ENCODE measurements around the gene FAM234A.

Gene FAM234A

DNA sequence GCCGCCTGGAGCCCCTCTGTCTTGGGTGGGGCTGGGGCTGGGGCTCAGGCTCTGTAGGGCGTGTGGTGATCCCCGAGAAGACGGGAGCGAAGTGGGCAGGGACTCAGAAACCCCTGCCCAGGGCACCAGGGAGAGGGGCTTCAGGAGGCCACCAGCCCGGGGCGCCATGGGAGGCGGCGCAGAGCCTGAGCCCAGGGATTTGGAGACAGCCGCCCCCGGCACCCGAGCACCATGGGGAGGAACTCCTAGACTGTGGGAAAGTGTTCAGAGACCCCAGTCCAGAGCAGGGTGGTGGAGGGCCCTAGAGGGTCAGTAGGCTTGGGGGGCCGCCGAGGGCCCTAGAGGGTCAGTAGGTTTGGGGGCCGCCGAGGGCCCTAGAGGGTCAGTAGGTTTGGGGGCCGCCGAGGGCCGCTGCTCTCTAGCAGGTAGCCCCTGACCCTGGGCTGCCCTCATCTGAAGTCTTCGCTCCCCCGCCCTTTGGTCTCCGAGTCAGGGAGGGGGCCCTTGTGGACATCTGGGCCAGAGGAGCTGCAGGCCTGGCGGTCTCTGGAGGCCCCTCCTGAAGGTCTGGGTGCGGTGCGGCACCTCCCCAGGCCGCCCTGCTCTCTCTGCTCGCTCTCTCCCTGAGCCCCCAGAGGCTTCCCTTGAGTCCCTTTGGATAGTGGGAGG lies 46.5 kb downstream of the FAM234A start:
- no peaks in the 10 kb centered on the region for H3K36me3 ChIP-seq (ENCODE audit: control insufficient read depth, insufficient read depth, low read length)
- no peak overlapping the region for H3K4me3 ChIP-seq (ENCODE audit: low read length)
- H3K4me1 ChIP-seq (ENCODE audit: control insufficient read depth, insufficient read depth, low read length), result no peaks in the 10 kb centered on the region
- peaks cover 4% of the 10 kb centered on the region for H3K27me3 ChIP-seq (ENCODE audit: control insufficient read depth, insufficient read depth, low read length)
- no peak overlapping the region for H3K27ac ChIP-seq (ENCODE audit: low read depth, low read length)
- no peak overlapping the region for H3K9ac ChIP-seq (ENCODE audit: low read length)

GRCh38 chr16:281660-282255 lies 47.1 kb downstream of the FAM234A start:
- Histone ChIP-seq H3K27me3 (ENCODE audit: control insufficient read depth, insufficient read depth, low read length) (peaks cover 4% of the 10 kb centered on the region), H3K4me1 (ENCODE audit: control insufficient read depth, insufficient read depth, low read length) (no peaks in the 10 kb centered on the region), H3K4me3 (ENCODE audit: low read length) (no peak overlapping the region), H3K27ac (ENCODE audit: low read depth, low read length) (no peak overlapping the region), H3K36me3 (ENCODE audit: control insufficient read depth, insufficient read depth, low read length) (no peaks in the 10 kb centered on the region), H3K9ac (ENCODE audit: low read length) (no peak overlapping the region)

DNA sequence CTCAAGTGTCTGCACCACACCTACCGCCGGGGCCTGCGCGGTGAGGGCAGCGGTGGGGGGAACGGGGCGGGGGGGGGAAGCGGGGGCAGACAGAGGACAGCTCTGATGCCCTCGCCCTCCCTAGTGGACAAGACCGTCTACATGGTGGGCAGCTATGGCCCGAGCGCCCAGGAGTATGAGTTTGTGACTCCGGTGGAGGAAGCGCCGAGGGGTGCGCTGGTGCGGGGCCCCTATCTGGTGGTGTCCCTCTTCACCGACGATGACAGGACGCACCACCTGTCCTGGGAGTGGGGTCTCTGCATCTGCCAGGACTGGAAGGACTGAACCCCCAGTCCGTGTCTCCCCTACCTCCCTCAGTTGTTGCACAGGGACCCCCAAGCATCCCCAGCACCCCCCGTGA lies 47.9 kb downstream of the FAM234A start:
- Histone ChIP-seq H3K9ac (ENCODE audit: low read length) (no peak overlapping the region), H3K27me3 (ENCODE audit: control insufficient read depth, insufficient read depth, low read length) (peaks cover 4% of the 10 kb centered on the region), H3K36me3 (ENCODE audit: control insufficient read depth, insufficient read depth, low read length) (no peaks in the 10 kb centered on the region), H3K4me1 (ENCODE audit: control insufficient read depth, insufficient read depth, low read length) (no peaks in the 10 kb centered on the region), H3K4me3 (ENCODE audit: low read length) (no peak overlapping the region), H3K27ac (ENCODE audit: low read depth, low read length) (no peak overlapping the region)

DNA sequence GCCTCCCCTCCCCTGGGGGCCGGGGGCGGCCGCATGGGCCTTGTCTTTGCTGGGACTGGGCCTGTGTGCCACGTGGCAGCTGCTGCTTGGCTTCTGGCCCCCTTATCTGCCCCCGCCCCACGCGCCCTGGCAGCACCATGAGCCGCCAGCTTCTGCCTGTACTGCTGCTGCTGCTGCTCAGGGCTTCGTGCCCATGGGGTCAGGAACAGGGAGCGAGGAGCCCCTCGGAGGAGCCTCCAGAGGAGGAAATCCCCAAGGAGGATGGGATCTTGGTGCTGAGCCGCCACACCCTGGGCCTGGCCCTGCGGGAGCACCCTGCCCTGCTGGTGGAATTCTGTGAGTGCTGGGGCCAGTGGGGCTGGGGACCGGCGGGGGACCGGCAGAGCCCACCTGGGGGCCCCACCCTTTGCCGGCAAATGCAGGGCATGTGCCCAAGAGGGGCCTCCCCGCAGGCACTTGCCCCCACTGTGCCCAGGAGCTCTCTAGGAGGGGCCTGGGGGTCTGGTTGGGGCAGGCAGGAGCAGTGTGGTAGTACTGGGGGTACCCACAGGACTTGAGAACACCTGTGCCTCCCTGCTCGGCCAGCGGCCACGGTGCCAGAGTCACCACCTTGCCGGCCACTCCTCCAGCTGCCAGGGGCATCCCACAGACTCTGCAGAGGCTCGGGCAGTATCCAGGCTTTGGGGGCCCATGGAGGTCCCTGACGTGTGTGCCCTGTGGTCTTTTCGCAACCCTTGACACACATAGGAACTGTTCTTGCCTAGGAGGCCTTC lies 48.6 kb downstream of the FAM234A start, which contains the start of gene PDIA2:
TSS of gene PDIA2 (plus strand) at position 132 of the 773 bp plus-strand sequence. CDS start at position 138, 6 bp downstream.
- H3K9ac ChIP-seq (ENCODE audit: low read length), result no peak within 1 kb of the TSS
- peaks cover 3% of the 10 kb centered on the region for H3K36me3 ChIP-seq (ENCODE audit: control insufficient read depth, insufficient read depth, low read length)
- H3K27me3 ChIP-seq (ENCODE audit: control insufficient read depth, insufficient read depth, low read length), result peaks cover 4% of the 10 kb centered on the region
- H3K4me1 ChIP-seq (ENCODE audit: control insufficient read depth, insufficient read depth, low read length), result no peaks in the 10 kb centered on the region
- H3K27ac ChIP-seq (ENCODE audit: low read depth, low read length), result no peak within 1 kb of the TSS
- H3K4me3 ChIP-seq (ENCODE audit: low read length), result no peak within 1 kb of the TSS

DNA sequence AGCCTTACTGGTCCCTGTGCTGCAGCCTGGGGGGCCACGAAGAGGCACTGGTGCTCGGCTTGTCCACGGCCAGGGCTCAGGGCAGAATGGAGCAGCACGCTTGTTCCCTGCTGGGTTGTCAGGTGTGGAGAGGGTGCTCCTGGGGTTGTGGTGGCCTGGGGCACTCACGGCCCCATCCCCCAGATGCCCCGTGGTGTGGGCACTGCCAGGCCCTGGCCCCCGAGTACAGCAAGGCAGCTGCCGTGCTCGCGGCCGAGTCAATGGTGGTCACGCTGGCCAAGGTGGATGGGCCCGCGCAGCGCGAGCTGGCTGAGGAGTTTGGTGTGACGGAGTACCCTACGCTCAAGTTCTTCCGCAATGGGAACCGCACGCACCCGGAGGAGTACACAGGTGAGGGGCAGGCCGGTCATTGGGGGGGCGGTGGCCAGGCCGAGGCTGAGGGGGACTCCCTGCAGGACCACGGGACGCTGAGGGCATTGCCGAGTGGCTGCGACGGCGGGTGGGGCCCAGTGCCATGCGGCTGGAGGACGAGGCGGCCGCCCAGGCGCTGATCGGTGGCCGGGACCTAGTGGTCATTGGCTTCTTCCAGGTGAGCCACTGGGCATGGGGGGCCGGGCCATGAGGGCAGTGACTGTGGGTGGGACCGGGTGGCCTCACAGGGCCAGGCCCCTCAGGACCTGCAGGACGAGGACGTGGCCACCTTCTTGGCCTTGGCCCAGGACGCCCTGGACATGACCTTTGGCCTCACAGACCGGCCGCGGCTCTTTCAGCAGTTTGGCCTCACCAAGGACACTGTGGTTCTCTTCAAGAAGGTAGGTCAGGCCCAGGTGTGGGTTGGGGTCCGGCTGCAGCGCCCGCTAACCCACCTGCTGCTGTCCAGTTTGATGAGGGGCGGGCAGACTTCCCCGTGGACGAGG lies 49.8 kb downstream of the FAM234A start:
- no peak overlapping the region for H3K27ac ChIP-seq (ENCODE audit: low read depth, low read length)
- peaks cover 3% of the 10 kb centered on the region for H3K36me3 ChIP-seq (ENCODE audit: control insufficient read depth, insufficient read depth, low read length)
- no peaks in the 10 kb centered on the region for H3K4me1 ChIP-seq (ENCODE audit: control insufficient read depth, insufficient read depth, low read length)
- no peak overlapping the region for H3K9ac ChIP-seq (ENCODE audit: low read length)
- no peak overlapping the region for H3K4me3 ChIP-seq (ENCODE audit: low read length)
- peaks cover 4% of the 10 kb centered on the region for H3K27me3 ChIP-seq (ENCODE audit: control insufficient read depth, insufficient read depth, low read length)

DNA sequence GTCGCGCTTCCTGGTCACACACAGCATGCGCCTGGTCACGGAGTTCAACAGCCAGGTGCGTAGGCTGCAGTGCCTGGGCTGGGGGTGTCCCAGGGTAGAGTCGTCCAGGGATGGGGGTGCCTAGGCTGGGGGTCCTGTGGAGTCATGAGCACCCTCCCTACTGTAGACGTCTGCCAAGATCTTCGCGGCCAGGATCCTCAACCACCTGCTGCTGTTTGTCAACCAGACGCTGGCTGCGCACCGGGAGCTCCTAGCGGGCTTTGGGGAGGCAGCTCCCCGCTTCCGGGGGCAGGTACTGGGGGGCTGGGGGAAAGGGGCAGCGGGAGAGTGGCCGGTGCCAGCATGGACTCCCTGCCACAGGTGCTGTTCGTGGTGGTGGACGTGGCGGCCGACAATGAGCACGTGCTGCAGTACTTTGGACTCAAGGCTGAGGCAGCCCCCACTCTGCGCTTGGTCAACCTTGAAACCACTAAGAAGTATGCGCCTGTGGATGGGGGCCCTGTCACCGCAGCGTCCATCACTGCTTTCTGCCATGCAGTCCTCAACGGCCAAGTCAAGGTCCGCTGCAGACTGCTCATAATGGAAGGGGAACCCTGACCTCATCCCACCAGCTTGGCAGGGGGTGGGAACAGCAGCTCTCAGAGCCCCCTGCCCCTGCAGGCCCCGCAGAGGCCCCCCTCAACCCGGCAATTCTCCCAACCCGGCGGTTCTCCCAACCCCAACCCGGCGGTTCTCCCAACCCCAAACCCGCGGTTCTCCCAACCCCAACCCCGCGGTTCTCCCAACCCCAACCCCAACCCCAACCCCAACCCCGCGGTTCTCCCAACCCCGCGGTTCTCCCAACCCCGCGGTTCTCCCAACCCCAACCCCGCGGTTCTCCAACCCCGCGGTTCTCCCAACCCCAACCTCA lies 50.8 kb downstream of the FAM234A start:
- Histone ChIP-seq H3K27ac (ENCODE audit: low read depth, low read length) (no peak overlapping the region), H3K9ac (ENCODE audit: low read length) (no peak overlapping the region), H3K36me3 (ENCODE audit: control insufficient read depth, insufficient read depth, low read length) (peaks cover 5% of the 10 kb centered on the region), H3K4me3 (ENCODE audit: low read length) (no peak overlapping the region), H3K27me3 (ENCODE audit: control insufficient read depth, insufficient read depth, low read length) (peaks cover 4% of the 10 kb centered on the region), H3K4me1 (ENCODE audit: control insufficient read depth, insufficient read depth, low read length) (no peaks in the 10 kb centered on the region)

GRCh38 chr16:286491-287297 lies 52.1 kb downstream of the FAM234A start:
- Histone ChIP-seq H3K9ac (ENCODE audit: low read length) (no peak overlapping the region), H3K4me3 (ENCODE audit: low read length) (no peak overlapping the region), H3K27ac (ENCODE audit: low read depth, low read length) (no peak overlapping the region), H3K27me3 (ENCODE audit: control insufficient read depth, insufficient read depth, low read length) (no peaks in the 10 kb centered on the region), H3K36me3 (ENCODE audit: control insufficient read depth, insufficient read depth, low read length) (peaks cover 12% of the 10 kb centered on the region), H3K4me1 (ENCODE audit: control insufficient read depth, insufficient read depth, low read length) (no peaks in the 10 kb centered on the region)

DNA sequence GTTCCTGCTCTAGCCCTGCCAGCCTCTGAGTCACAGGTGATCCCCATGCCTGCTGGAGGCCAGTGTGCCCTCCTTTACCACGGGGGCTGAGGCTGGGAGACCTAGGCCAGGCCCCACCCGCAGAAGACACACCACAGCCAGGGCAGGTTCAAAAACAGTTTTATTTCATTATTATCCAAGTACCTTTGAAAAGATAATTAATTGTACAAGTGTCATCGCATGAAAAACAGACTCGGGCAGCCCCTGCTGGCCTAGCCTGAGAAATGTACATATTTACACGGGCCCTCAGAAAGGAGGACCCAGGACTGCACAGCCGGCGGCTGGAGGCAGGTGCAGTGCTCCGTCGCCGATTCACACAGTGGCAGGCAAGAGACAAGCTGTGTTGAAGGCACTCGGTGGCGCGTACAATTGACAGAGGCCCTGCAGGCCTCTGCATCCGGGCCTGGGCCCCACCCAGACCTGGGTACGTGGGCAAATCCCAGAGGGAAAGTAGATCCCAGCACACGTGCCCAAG lies 52.7 kb downstream of the FAM234A start:
- no peak overlapping the region for H3K27ac ChIP-seq (ENCODE audit: low read depth, low read length)
- no peaks in the 10 kb centered on the region for H3K27me3 ChIP-seq (ENCODE audit: control insufficient read depth, insufficient read depth, low read length)
- no peak overlapping the region for H3K9ac ChIP-seq (ENCODE audit: low read length)
- peaks cover 13% of the 10 kb centered on the region for H3K36me3 ChIP-seq (ENCODE audit: control insufficient read depth, insufficient read depth, low read length)
- no peaks in the 10 kb centered on the region for H3K4me1 ChIP-seq (ENCODE audit: control insufficient read depth, insufficient read depth, low read length)
- H3K4me3 ChIP-seq (ENCODE audit: low read length), result no peak overlapping the region

DNA sequence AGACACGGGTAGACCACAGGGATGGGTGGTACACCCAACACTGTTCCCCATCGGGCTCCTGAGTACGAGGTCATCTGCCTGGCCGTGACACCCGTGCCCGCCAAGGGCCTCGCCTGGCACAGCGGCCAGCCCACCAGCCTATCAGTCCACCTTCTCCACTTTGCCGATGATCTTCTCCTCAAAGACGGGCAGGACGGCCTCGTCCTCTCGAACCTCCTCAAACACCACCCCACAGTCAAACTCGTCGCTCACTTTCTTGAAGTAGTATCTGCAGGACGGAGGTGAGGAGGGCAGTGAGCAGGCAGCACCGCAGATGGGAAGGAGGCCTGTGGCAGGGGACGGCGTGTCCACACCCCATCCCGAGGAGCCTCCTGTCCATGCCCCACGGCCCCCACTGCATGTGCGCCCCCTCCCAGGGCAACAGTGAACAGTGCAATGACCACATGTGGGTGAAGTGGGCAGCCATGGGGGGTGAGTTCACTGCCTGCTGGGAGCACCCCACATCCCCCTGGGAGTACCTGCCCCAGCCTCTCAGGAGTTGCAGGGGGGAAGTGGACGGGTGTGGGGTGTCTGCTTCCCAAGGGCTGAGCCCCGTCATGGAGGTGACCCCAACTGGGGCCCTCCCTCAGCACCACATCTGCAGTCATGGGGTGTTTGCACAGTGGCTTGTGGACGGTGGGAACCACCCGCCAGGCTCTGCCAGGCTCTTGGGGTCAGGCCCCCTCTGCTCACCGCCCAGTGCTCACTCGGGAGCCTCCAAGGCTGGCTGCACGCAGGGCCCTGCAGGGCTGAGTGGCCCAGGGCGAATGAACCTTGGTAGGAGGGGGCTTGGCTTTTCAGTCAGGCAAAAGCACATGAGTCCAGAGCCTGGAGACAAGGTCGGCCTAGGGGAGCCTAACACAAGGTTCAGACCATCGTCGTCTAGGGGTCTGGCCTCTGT lies 53.6 kb downstream of the FAM234A start:
- no peak overlapping the region for H3K27ac ChIP-seq (ENCODE audit: low read depth, low read length)
- no peaks in the 10 kb centered on the region for H3K4me1 ChIP-seq (ENCODE audit: control insufficient read depth, insufficient read depth, low read length)
- no peaks in the 10 kb centered on the region for H3K27me3 ChIP-seq (ENCODE audit: control insufficient read depth, insufficient read depth, low read length)
- H3K9ac ChIP-seq (ENCODE audit: low read length), result no peak overlapping the region
- no peak overlapping the region for H3K4me3 ChIP-seq (ENCODE audit: low read length)
- peaks cover 19% of the 10 kb centered on the region for H3K36me3 ChIP-seq (ENCODE audit: control insufficient read depth, insufficient read depth, low read length)

GRCh38 chr16:289395-289997 lies 54.9 kb downstream of the FAM234A start:
- H3K9ac ChIP-seq (ENCODE audit: low read length), result no peak overlapping the region
- H3K4me3 ChIP-seq (ENCODE audit: low read length), result no peak overlapping the region
- H3K4me1 ChIP-seq (ENCODE audit: control insufficient read depth, insufficient read depth, low read length), result no peaks in the 10 kb centered on the region
- no peak overlapping the region for H3K27ac ChIP-seq (ENCODE audit: low read depth, low read length)
- H3K36me3 ChIP-seq (ENCODE audit: control insufficient read depth, insufficient read depth, low read length), result peaks cover 19% of the 10 kb centered on the region
- no peaks in the 10 kb centered on the region for H3K27me3 ChIP-seq (ENCODE audit: control insufficient read depth, insufficient read depth, low read length)

Data from rectal smooth muscle tissue (tissue), 1 donor.